GM21619 (cell line): Measurements from ENCODE around the gene ARPC1A.
"Not testable (repeated sequence)": the region's sequence is repeated elsewhere in the genome, so short reads cannot be mapped to it uniquely, and the experiment has no call there.

Source experiments
- ATAC-seq: cut with Tn5 transposase; IDR thresholded peaks from one replicate; pipeline ENCODE4 v1.9.1; 2021; ENCODE audit not compliant: unreplicated experiment

ARPC1A gene

GRCh38 chr7:99325592-99326407, at the start of gene ARPC1A:
ARPC1A (plus strand) TSS chr7:99325898; CDS start chr7:99333354, 7,456 bp downstream.
- ATAC-seq = peak; percentile 83

- ATAC-seq = no peak
Observed at GRCh38 chr7:99278180-99278579, 47.5 kb upstream of the ARPC1A start.

GRCh38 chr7:99284165-99284564, 41.5 kb upstream of the ARPC1A start:
- not testable (repeated sequence) for ATAC-seq

GRCh38 chr7:99287779-99288534, 37.7 kb upstream of the ARPC1A start:
- ATAC-seq = no peak

GRCh38 chr7:99289185-99289584, 36.5 kb upstream of the ARPC1A start:
- ATAC-seq = no peak

- not testable (repeated sequence) for ATAC-seq
Observed at GRCh38 chr7:99290148-99290547, 35.5 kb upstream of the ARPC1A start.

GRCh38 chr7:99290980-99291607, 34.6 kb upstream of the ARPC1A start:
- ATAC-seq = no peak

- no peak for ATAC-seq
Observed at GRCh38 chr7:99292127-99292526, 33.6 kb upstream of the ARPC1A start.

GRCh38 chr7:99293167-99293566, 32.5 kb upstream of the ARPC1A start:
- ATAC-seq = no peak

GRCh38 chr7:99293650-99294049, 32.0 kb upstream of the ARPC1A start:
- ATAC-seq = no peak

GRCh38 chr7:99296471-99296870, 29.2 kb upstream of the ARPC1A start:
- no peak for ATAC-seq

GRCh38 chr7:99301496-99301895, 24.2 kb upstream of the ARPC1A start:
- no peak for ATAC-seq

GRCh38 chr7:99305473-99306260, 20.0 kb upstream of the ARPC1A start:
- no peak for ATAC-seq

- ATAC-seq = no peak
Observed at GRCh38 chr7:99308461-99309074, 17.1 kb upstream of the ARPC1A start.

GRCh38 chr7:99309111-99309510, 16.6 kb upstream of the ARPC1A start:
- no peak for ATAC-seq

- ATAC-seq = no peak
Observed at GRCh38 chr7:99310004-99310403, 15.7 kb upstream of the ARPC1A start.

GRCh38 chr7:99311702-99312101, 14.0 kb upstream of the ARPC1A start:
- ATAC-seq = no peak

GRCh38 chr7:99312316-99313203, 13.1 kb upstream of the ARPC1A start:
- ATAC-seq = no peak

GRCh38 chr7:99313204-99313573, 12.5 kb upstream of the ARPC1A start:
- ATAC-seq = no peak

GRCh38 chr7:99314504-99314903, 11.2 kb upstream of the ARPC1A start:
- no peak for ATAC-seq
